GM18498 (cell line): ENCODE results near the gene SLC28A2.
"Not testable (repeated sequence)": the region's sequence is repeated elsewhere in the genome, so short reads cannot be mapped to it uniquely, and the experiment has no call there.

ENCODE experiments used
- ATAC-seq: cut with Tn5 transposase; IDR thresholded peaks from one replicate; pipeline ENCODE4 v1.9.1; 2021; ENCODE audit warnings: mild to moderate bottlenecking, moderate library complexity; ENCODE audit not compliant: unreplicated experiment

Gene SLC28A2, protein sequence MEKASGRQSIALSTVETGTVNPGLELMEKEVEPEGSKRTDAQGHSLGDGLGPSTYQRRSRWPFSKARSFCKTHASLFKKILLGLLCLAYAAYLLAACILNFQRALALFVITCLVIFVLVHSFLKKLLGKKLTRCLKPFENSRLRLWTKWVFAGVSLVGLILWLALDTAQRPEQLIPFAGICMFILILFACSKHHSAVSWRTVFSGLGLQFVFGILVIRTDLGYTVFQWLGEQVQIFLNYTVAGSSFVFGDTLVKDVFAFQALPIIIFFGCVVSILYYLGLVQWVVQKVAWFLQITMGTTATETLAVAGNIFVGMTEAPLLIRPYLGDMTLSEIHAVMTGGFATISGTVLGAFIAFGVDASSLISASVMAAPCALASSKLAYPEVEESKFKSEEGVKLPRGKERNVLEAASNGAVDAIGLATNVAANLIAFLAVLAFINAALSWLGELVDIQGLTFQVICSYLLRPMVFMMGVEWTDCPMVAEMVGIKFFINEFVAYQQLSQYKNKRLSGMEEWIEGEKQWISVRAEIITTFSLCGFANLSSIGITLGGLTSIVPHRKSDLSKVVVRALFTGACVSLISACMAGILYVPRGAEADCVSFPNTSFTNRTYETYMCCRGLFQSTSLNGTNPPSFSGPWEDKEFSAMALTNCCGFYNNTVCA

DNA sequence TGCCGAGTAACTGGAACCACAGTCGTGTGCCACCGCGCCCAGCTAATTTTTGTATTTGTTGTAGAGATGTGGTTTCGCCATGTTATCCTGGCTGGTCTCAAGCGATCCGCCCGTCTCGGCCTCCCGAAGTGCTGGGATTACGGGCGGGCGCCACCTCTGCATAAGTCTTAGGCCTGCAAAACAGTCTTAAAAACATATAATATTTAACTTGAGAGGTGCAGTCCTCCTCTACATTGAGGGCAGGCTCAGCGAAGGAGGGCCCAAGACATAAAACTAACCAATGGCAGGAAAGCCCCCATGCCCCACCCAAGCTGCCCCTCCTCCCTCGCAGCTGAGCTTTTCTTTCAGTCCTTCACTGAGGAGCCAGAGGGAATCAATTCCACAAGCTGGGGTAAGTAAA is at the start of gene SLC28A2:
SLC28A2 (plus strand) TSS at position 347 of the 400 bp plus-strand sequence. CDS start 982 bp downstream, outside the sequence.
- ATAC-seq, result no peak

DNA sequence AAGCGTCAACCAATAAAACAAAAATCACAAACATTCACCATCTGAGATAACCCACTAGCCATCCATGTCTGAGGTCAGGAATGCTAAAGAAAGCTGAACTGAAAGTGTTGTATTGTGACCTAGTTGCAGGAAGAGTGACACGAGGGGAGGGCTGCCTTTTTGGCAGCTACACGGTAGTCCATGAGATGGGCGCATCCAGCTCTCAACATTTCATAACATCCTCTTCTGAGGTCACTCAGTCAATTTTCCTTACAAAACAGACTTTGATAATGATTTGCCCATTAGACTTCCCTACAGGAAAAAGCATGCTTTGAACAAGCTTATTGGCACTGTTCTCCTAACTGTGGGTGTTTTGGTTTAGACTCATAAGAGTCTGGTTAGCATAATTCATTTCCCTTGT is 48.9 kb upstream of the SLC28A2 start:
- ATAC-seq, result no peak

DNA sequence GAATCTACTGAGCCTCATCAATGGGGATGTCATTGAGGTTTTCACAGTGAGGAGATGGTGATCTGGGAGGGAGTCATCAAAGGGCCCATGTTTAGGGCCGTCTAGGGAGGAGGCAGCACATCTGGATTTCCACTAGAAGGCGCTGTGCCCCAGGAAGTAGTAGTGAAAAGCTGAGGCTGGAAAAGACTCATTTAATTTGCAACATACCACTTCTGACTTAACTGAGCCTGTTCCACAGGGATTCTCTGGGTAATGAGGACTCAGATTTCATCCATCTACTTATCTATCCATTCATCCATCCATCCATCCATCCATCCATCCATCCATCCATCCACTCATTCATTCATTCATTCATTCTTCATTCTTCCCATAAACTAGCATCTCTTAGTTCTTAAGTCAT is 46.8 kb upstream of the SLC28A2 start:
- ATAC-seq, result no peak

DNA sequence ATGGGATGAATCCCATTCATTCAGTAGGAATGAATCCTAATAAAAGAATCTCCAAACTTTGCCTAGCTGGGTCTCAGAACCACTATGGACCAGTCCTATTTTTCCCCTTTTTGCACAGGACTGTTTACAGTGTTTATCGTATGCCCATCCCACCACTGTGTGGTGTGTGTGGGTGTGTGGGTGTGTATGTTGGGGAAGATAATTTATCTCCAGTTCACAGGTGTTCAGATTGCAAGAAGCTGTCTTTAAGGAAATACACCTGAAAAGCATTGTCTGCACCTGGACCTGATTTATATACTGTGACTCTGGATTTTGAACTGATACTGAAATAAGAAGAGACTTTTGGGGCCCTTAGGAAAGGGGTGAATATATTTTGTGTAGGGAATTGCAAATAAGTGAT is 39.5 kb upstream of the SLC28A2 start:
- ATAC-seq, result no peak

DNA sequence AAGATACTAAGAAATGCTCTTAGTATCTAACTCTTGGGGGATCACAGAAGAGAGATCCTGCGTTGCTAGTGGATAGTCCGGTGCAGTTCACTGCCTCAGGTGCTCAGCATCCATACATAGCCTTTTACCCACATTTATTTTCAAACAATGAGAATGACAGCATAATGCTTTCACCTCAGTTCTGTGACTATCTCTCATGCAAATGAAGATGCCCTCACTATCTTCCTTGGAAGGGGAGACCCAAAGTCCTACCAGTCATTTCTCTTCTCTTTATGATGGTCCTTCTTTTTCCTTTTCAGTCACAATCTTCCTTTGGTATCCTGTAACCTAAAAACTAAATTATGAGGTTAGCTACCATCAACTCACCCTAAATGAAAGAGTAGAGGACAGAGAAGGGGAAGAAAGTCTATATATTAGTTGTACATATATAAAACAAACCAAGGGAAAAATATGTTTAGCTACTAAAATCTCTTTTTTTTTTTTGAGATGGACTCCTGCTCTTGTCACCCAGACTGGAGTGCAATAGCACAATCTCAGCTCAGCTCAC is 30.9 kb upstream of the SLC28A2 start:
- ATAC-seq, result no peak

DNA sequence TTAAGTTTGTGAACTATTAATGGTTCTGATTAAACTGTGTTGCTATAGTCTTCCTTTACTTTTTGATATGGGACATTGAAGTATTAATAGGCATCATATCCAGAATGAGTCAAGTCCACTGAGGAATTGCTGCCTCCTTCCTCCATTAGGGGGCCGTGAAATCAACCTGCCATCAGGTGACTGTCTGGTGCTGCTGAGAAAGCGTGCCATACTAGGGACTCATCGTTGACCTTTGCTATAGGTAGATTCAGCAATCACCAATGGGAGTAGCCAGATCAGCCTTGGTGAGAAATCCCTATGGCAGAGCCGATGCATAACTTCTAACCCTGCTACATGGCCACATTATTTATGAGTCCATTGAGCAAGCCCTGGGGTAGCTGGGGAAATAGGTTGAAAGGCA is 30.1 kb upstream of the SLC28A2 start:
- ATAC-seq, result no peak

DNA sequence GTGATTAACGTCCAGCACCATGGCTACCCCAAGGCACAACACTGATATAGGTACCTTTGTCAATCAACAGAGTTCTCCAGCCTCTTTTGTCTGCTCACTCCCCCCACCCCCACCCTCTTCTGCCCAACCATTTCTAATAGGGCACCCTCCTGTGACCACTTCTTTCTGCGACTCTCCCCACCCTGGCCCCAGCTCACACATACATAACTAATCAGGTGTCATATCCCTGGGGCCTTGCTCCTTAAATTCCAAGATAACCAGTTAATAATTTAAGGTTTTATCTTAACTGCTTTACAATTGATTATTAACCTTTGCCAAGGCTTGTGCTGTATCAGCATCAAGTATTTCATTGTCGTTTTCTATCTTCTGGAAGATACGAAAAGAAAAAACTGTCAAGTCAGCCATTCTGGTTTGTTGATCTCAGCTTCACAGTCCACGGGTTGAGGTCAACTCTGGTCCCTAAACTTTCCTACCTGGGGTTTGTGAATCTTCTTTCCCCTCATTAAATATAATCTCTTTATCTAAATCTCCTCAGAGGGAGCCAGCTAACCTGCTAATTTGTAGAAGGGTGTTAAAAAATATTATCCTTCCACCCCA is 27.3 kb upstream of the SLC28A2 start:
- ATAC-seq, result no peak

DNA sequence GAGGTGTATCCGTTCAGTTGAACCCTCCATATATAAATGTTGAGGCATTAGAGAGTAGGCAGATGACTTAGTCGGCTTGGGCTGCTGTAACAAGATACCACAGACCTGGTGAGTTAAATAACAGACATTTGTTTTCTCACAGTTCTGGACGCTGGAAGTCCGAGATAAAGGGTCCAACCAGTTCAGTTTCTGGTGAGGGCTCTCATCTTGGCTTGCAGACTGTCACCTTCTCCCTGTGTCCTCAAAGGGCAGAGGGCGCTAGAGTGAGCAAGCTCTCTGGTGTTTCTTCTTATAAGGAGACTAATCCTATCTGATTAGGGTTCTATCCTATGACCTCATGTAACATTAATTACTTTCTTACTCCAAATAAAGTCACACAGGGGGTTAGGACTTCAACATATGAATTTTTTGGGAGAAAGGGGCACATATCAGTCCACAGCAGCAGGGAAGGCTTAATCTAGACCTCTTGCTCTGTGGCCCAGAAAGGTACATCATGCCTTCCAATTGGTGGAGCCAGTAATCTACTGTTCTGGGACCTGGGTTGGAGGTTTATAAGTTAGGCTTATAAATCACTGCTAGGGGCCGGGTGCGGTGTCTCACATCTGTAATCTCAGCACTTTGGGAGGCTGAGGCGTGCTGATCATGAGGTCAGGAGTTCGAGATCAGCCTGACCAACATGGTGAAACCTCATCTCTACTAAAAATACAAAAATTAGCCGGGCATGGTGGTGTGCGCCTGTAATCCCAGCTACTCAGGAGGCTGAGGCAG is 26.3 kb upstream of the SLC28A2 start:
- no peak for ATAC-seq

DNA sequence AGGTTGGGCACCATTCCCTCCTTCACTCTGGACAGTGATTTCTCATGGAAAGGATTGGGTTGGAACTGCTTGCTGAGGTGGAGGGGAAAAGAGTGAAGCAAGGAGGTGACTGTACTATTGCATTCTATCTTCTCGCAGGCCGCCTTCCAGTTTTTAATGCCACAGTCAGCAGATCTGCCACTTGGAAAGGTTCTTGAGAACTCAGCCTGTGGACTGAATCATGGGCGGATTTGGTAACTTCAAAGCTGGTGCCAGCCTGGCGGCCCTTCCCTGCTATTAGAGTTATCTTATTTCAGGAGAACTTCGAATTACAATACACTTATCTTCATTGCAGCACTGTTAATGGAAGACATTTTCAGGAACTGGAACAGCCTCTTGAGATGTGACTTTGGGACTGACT is 23.1 kb upstream of the SLC28A2 start:
- no peak for ATAC-seq

DNA sequence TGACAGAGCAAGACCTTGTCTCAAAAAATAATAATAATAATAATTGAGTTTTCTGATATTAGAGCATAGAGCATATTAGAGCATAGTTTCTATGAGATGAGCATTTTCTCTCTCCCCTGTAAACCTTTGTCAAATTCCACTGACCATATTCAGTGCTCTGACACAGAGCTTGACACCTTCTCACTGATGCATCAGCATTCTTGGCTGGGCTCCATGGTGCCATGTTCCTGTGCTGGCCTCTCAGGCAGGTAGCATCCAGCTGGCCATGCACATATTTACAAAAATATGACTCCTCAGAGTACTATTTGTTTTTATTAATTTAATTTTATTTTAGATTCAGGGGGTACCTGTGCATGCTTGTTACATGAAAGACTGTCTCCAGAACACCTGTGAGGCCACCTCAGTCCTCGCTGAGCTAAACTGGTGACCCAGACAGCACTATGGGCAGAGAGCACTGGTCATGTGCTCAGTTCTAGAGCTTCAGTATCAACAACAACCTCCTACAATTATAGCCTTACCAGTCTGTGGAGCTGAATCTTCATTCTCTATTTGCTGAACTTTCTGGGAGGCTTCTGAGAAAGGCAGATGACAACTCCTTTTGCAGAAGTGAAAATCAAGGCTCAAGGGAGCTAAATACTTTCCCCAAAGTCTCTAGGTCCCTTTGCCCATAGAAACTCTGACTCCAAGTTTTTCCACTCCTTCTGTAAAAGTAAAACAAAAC is 21.6 kb upstream of the SLC28A2 start:
- ATAC-seq, result no peak

DNA sequence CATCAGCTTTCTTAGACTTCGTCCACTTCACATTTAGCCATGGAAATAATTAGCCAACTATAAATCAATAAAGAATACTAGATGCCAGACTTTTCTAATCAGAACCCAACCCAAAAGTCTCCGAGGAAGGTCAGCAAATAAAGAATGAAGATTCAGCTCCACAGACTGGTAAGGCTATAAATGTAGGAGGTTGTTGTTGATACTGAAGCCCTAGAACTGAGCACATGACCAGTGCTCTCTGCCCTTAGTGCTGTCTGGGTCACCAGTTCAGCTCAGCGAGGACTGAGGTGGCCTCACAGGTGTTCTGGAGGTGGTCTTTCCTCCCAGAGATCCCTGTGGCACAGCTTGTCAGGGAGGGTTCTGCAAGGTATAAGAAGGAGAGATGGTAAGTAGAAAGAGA is 20.9 kb upstream of the SLC28A2 start:
- no peak for ATAC-seq

DNA sequence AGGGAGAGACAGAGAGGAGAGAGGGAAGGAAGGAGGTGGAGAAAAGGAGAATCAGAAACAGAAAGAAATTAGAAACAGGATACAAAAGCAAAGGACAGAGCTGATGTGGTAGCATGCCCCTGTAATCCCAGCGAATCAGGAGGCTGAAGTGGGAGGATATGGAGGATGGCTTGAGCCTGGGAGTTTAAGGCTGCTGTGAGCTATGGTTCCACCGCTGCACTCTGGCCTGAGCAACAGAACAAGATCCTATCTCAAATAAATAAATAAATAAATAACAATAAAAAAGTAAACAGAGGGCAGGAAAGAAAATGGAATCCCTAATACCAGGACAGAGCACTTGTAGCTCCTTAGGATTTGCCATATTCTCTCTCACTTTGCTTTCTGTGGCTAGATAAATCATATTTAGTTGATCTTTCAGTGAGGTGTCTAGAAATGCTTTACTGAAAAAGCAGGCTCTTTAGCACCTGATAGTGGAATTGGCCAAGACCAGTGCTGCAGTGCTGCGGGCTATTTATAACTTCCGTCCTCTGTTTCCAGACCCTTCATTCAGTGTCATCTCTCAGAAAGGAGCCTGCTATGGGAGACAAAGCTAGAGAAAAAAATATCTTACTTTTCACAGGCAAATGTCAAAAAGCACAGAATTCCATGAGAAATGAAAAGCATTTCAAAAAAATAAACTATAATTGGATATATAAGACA is 20.0 kb upstream of the SLC28A2 start:
- ATAC-seq, result no peak

DNA sequence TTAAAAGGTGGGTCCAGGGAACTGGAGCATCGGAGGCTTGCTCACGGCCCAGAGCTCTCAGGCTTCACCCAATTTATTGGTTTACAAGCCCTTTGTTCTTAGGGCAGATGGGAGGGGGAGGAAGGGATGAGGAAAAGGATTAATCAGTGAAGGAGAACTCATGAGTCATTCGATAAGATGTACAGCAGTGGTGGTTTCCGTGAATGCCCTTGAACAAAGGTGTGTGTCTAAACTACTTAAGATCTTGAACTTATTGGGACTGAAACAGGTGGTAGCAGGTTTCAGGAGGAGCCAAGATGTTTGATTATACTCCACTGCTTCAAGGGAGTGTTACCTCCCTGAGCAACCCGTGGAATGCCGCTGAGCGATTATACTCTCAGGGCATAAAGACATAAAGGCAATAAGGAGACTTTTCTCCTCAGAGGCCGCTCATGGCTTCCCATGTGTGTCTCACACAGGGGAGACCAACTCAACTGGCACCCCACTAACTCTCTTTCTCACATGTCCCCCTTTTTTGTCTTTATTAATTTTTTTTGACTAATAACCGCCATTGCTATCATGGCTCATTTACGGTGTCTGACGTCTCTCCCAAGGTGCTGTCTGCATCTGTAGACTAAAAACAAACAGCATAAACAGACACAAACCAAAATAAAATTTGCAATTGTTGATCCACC is 17.3 kb upstream of the SLC28A2 start:
- ATAC-seq, result no peak

DNA sequence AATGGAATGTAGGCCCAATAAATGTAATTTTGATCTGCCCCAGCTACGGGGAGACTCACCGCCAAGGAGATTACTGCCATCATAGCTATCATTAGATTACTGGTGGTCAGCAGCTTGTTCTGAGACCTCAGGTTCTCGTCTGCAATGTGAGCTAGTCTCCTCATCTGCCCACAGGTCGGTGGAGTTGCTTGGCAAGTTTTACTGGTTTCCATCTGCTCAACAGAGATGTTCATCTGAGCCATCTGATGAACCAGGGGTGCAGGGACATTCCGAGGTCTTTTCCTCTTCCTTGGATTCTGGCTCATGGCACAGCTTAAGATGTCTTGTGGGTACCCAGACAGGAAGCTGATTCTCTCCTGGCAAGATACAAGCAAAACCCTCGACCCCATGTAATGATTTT is 15.2 kb upstream of the SLC28A2 start:
- not testable (repeated sequence) for ATAC-seq

DNA sequence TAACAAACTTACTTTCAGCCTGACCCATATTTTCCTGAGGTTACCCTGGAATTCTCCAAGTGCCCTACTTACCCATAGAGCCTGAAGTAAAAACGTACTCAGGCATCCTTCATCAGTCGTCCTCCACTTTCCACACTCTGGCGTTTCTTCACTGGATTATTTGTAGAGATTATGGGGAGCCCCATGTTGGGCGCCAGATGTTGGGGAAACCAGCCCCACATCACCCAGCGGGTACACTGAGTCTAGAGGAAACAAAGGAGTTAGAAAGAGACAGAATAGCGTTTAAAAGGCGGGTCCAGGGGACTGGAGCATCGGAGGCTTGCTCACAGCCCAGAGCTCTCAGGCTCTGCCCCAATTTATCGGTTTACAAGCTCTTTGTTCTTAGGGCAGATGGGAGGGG is 9.7 kb upstream of the SLC28A2 start:
- no peak for ATAC-seq

DNA sequence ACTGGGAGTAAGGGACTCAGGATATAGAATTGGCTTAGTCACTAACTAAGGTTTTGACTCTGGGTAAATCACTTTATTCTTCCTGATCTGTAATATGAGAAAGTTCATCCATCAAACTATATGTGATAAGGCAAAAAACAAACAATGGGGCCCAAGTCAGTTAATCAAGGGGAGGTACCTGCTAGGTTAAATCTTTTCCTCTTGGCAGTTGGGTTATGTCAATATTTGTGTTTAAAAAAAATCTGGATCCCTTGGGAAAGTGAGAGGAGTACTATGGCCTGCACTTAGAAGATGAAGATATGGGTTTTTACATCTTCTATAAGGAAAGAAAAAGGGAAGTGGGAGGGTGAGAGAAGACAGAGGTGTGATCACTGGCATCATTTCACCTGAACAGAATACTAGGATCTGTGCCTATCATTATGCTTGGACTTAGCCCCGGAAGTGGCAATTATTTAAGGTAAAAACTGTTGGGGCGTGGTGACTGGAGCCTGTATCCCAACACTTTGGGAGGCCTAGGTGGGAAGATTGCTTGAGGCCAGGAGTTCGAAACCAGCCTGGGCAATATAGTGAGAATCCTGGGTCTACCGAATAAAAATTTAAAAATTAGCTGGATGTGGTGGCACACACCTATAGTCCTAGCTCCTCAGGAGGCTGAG is 2.8 kb upstream of the SLC28A2 start:
- ATAC-seq, result no peak

DNA sequence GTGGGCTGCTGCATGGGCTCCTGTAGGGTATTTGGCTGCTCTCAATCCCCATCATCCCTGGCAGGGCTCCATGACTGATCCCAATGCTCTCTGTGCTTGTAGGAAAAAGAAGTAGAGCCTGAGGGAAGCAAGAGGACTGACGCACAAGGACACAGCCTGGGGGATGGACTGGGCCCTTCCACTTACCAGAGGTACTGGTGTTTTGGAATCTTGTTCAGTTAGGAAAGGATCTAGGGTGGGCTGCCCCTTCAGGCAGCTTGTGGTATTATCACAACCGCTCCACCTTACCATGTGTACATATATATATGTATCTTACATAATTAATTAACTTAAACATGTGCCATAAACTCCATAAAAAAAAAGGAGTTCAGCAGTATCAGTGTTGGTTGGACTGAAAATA is 1.3 kb downstream of the SLC28A2 start:
- no peak for ATAC-seq

DNA sequence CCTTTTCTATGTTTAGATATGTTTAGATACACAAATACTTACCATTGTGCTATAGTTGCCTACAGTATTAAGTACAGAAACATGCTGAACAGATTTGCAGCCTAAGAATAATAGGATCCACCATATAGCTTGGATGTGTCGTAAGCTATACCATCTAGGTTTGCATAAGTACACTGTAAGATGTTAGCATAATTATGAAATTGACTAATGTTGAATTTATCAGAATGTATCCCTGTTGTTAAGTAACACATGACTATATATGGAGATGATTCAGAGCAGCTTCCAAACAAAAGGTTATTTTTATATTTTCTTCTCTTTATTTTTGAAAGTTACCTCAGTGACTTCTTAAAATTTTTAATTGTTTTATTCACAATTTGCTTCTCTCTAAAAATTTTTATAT is 2.4 kb downstream of the SLC28A2 start:
- no peak for ATAC-seq

DNA sequence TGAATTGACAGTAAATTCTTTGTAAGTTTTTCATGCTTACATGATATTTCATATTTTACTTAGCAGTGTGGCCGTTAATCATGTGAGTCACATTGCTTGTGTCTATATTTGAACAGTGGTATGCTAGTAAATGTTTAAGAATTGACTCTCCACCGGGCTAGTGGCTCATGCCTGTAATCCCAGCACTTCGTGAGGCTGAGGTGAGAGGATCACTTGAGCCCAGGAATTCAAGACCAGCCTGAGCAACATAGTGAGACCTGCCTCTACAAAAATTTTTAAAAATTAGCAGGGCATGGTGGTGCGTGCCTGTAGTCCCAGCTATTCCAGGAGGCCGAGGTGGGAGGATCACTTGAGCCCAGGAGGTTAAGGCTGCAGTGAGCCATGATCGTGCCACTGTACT is 2.8 kb downstream of the SLC28A2 start:
- not testable (repeated sequence) for ATAC-seq
